ENCODE results near the gene APOL3. TPM values are rescaled to one million over a fixed set of nuclear protein-coding genes. Genes with fewer than 3 reads are reported as not detected.
"Not testable (repeated sequence)": the region's sequence is repeated elsewhere in the genome, so short reads cannot be mapped to it uniquely, and the experiment has no call there.

Gene APOL3
- 100 to 1,000 TPM; 119 to 121 TPM for total RNA-seq

DNA sequence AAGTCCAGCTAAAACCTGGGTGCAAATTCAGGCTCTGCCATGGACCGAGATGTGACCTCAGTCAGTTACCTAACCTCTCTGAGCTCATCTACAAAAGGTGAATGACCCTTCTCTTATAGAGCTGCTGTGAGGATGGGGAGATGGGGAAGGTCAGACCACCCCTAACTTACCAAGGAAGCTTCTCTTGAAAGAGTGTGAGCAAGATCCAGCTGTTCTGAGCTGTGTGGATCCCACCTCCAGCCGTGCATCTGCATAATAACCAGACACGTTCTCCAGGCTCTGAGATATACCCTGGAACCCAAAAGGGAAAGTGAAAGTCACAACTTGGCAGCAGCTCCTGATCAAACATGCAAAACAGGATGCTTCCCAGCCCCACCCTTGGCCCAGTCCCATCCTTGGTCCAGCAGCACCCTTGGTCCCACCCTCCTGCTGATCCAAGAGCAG is at the start of gene APOL3:
Gene APOL3 (minus strand): TSS at position 257 of the 444 bp plus-strand sequence. CDS start 11,700 bp downstream, outside the sequence.
- H3K4me3 Mint-ChIP-seq: peak within 1 kb of the TSS; percentile 95
- H3K4me1 Mint-ChIP-seq: peaks cover 89% of the 10 kb centered on the region
- H3K27me3 Mint-ChIP-seq: no peaks in the 10 kb centered on the region
- peak within 1 kb of the TSS; percentile 95 for H3K27ac Mint-ChIP-seq
- POLR2A ChIA-PET: interaction anchor here (0.7 to 3.6 kb wide), 12 partner anchors 8 to 760 kb away, joined by 3 to 19 read pairs (median 3); partner anchors contain the start of genes APOL1, APOL2 and APOL6
- peak; percentile 57 for DNase-seq
- peaks cover 43% of the 10 kb centered on the region for H3K36me3 Mint-ChIP-seq (ENCODE audit: low read depth)
- H3K9me3 Mint-ChIP-seq: no peaks in the 10 kb centered on the region
- CTCF ChIA-PET: interaction anchor here (0.8 to 2.7 kb wide), 9 partner anchors 8 to 326 kb away, joined by 3 to 15 read pairs (median 5); partner anchors contain the start of gene APOL2

GRCh38 chr22:36210224-36210623 is 49.7 kb upstream of the APOL3 start:
- ChIA-PET CTCF (interaction anchor here (1.4 to 2.0 kb wide), 3 partner anchors 14 to 30 kb away, joined by 4 to 5 read pairs (median 5); partner anchors contain the start of gene APOL2), POLR2A (no interaction called here)
- peaks cover 10% of the 10 kb centered on the region for H3K9me3 Mint-ChIP-seq
- no peak for DNase-seq
- H3K4me3 Mint-ChIP-seq: no peak overlapping the region
- peaks cover 19% of the 10 kb centered on the region for H3K4me1 Mint-ChIP-seq
- peaks cover 53% of the 10 kb centered on the region for H3K27me3 Mint-ChIP-seq
- peaks cover 6% of the 10 kb centered on the region for H3K36me3 Mint-ChIP-seq (ENCODE audit: low read depth)
- no peak overlapping the region for H3K27ac Mint-ChIP-seq

- DNase-seq; H3K4me3 Mint-ChIP-seq; H3K36me3 Mint-ChIP-seq (ENCODE audit: low read depth); H3K27ac Mint-ChIP-seq; POLR2A ChIA-PET: not testable (repeated sequence)
- Mint-ChIP-seq H3K27me3 (peaks cover 48% of the 10 kb centered on the region), H3K9me3 (peaks cover 10% of the 10 kb centered on the region), H3K4me1 (peaks cover 24% of the 10 kb centered on the region)
- CTCF ChIA-PET: interaction anchor here (1.6 kb wide), 1 partner anchor 13 kb away, joined by 5 read pairs; no protein-coding TSS in a partner anchor
Observed at GRCh38 chr22:36209488-36209908, 48.9 kb upstream of the APOL3 start.

GRCh38 chr22:36208914-36209313 is 48.4 kb upstream of the APOL3 start:
- Mint-ChIP-seq H3K27ac (no peak overlapping the region), H3K27me3 (peaks cover 43% of the 10 kb centered on the region), H3K36me3 (ENCODE audit: low read depth) (peaks cover 6% of the 10 kb centered on the region), H3K9me3 (peaks cover 10% of the 10 kb centered on the region), H3K4me1 (peaks cover 25% of the 10 kb centered on the region), H3K4me3 (no peak overlapping the region)
- POLR2A ChIA-PET: interaction anchor here (1.0 to 1.4 kb wide), 2 partner anchors 8 to 11 kb away, joined by 4 to 6 read pairs; no protein-coding TSS in a partner anchor
- CTCF ChIA-PET: interaction anchor here (0.9 kb wide), 1 partner anchor 12 kb away, joined by 3 read pairs; no protein-coding TSS in a partner anchor
- DNase-seq: no peak

GRCh38 chr22:36208162-36208765 is 47.7 kb upstream of the APOL3 start:
- H3K9me3 Mint-ChIP-seq: peaks cover 10% of the 10 kb centered on the region
- POLR2A ChIA-PET: interaction anchor here (1.0 to 1.4 kb wide), 2 partner anchors 9 to 10 kb away, joined by 4 to 6 read pairs; no protein-coding TSS in a partner anchor
- peaks cover 38% of the 10 kb centered on the region for H3K27me3 Mint-ChIP-seq
- H3K4me1 Mint-ChIP-seq: peaks cover 25% of the 10 kb centered on the region
- H3K4me3 Mint-ChIP-seq: no peak overlapping the region
- CTCF ChIA-PET: interaction anchor here (0.5 to 0.9 kb wide), 2 partner anchors 13 to 79 kb away, joined by 3 read pairs; no protein-coding TSS in a partner anchor
- H3K27ac Mint-ChIP-seq: no peak overlapping the region
- H3K36me3 Mint-ChIP-seq (ENCODE audit: low read depth): peaks cover 6% of the 10 kb centered on the region
- no peak for DNase-seq

DNA sequence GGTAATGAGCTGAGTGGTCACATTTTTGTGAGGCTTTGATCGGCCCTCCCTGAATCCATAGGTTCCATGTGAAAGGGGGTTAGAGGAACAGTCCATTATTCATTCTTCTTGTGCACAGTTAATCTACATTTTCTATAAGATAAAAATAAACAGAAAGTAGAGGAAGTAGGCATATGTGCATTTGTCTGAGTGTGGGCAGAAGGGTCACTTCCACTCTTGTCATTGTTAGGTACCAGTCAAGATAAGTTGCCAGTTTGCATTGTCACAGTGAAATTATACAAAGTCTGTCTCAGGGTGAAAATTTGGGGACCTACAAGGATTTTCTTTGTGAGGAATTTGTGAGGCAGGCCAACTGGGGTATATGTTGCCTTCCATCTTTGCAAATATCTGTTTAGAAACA is 45.7 kb upstream of the APOL3 start:
- H3K27ac Mint-ChIP-seq: no peak overlapping the region
- H3K27me3 Mint-ChIP-seq: peaks cover 21% of the 10 kb centered on the region
- H3K36me3 Mint-ChIP-seq (ENCODE audit: low read depth): peaks cover 6% of the 10 kb centered on the region
- CTCF ChIA-PET: interaction anchor here (1.8 kb wide), 1 partner anchor 33 kb away, joined by 4 read pairs; the partner anchor contains the start of gene APOL2
- POLR2A ChIA-PET: no interaction called here
- H3K4me3 Mint-ChIP-seq: no peak overlapping the region
- peaks cover 10% of the 10 kb centered on the region for H3K9me3 Mint-ChIP-seq
- no peak for DNase-seq
- peaks cover 40% of the 10 kb centered on the region for H3K4me1 Mint-ChIP-seq

DNA sequence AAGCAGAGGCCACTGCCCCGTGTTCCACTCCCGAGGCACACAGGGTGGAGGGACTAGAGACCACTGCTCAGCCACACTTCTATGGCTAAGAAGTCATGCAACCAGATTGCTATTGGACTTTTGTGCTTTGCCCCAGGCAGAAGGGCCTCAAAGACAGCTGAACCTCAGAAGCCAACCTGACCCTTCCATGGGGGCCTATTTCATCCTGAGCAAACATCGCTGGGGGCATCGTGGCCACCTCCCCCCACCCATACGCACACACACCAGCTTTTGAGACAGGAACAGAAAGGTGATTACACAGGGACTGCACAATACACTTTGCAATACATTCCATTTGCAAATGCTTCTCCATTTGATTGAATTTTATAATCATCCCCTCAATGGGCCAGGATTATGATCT is 45.0 kb upstream of the APOL3 start:
- H3K27ac Mint-ChIP-seq; DNase-seq; H3K36me3 Mint-ChIP-seq (ENCODE audit: low read depth); POLR2A ChIA-PET; H3K4me3 Mint-ChIP-seq: not testable (repeated sequence)
- CTCF ChIA-PET: interaction anchor here (0.7 kb wide), 1 partner anchor 11 kb away, joined by 3 read pairs; no protein-coding TSS in a partner anchor
- Mint-ChIP-seq H3K4me1 (peaks cover 39% of the 10 kb centered on the region), H3K9me3 (peaks cover 10% of the 10 kb centered on the region), H3K27me3 (peaks cover 15% of the 10 kb centered on the region)

GRCh38 chr22:36204632-36205015 is 44.1 kb upstream of the APOL3 start:
- no peak overlapping the region for H3K4me3 Mint-ChIP-seq
- POLR2A ChIA-PET: interaction anchor here (0.7 kb wide), 1 partner anchor 45 kb away, joined by 3 read pairs; the partner anchor contains the start of gene APOL3
- CTCF ChIA-PET: interaction anchor here (0.5 to 1.0 kb wide), 3 partner anchors 9 to 72 kb away, joined by 3 to 5 read pairs (median 4); no protein-coding TSS in a partner anchor
- H3K36me3 Mint-ChIP-seq (ENCODE audit: low read depth): peaks cover 4% of the 10 kb centered on the region
- H3K9me3 Mint-ChIP-seq: peaks cover 8% of the 10 kb centered on the region
- H3K4me1 Mint-ChIP-seq: peaks cover 42% of the 10 kb centered on the region
- no peak for DNase-seq
- no peak overlapping the region for H3K27ac Mint-ChIP-seq
- H3K27me3 Mint-ChIP-seq: peaks cover 9% of the 10 kb centered on the region

- no peak overlapping the region for H3K27ac Mint-ChIP-seq
- H3K4me3 Mint-ChIP-seq: no peak overlapping the region
- H3K36me3 Mint-ChIP-seq (ENCODE audit: low read depth): peaks cover 3% of the 10 kb centered on the region
- CTCF ChIA-PET: interaction anchor here (0.5 to 1.0 kb wide), 3 partner anchors 8 to 73 kb away, joined by 3 to 5 read pairs (median 4); no protein-coding TSS in a partner anchor
- H3K27me3 Mint-ChIP-seq: peaks cover 5% of the 10 kb centered on the region
- H3K9me3 Mint-ChIP-seq: peaks cover 3% of the 10 kb centered on the region
- H3K4me1 Mint-ChIP-seq: peaks cover 45% of the 10 kb centered on the region
- POLR2A ChIA-PET: interaction anchor here (0.6 to 0.7 kb wide), 2 partner anchors 44 to 277 kb away, joined by 3 read pairs; partner anchors contain the start of genes APOL3 and TXN2
- DNase-seq: no peak
Observed at GRCh38 chr22:36204001-36204631, 43.6 kb upstream of the APOL3 start.

DNA sequence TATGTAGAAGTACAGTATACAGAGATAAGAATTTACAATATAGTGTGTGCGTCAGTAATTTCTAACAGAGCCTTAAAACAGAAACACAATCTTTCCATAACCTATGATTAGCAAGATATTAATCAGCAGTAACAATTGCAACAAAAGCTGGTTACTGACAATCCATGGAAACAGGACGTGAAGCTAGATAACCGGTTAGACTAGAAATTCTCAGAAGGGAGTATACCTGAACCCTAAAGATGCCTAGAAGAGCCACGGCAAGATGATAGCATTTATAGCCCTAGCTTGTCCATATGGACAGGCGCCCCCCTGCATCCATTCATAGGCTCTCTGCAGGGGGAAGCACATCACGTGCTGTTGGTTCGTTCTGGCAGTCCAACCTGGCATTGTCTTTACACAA is 42.9 kb upstream of the APOL3 start:
- H3K9me3 Mint-ChIP-seq; H3K27me3 Mint-ChIP-seq; H3K36me3 Mint-ChIP-seq (ENCODE audit: low read depth); DNase-seq; POLR2A ChIA-PET; H3K4me3 Mint-ChIP-seq; H3K27ac Mint-ChIP-seq: not testable (repeated sequence)
- CTCF ChIA-PET: interaction anchor here (0.9 to 1.7 kb wide), 2 partner anchors 17 to 36 kb away, joined by 3 to 6 read pairs; partner anchors contain the start of gene APOL2
- peaks cover 50% of the 10 kb centered on the region for H3K4me1 Mint-ChIP-seq

DNA sequence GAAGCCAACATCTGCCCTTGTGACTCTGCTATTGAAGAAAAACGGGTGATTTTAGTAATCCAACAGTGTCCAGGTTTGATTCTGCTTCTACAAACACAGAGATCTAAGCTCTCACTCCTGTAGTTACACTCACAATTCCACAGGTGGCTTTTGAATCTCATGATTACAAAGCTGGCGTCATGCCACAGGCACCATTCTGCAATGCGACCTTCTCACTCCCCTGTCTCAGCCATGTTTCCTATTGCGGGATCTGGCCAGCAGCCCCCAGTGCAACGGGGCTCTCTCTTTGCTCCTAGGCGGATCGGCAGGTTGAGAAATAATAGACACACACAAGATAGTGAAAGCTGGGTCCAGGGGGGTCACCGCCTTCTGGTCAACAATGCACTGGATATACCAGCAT is 42.4 kb upstream of the APOL3 start:
- not testable (repeated sequence) for H3K27me3 Mint-ChIP-seq; H3K9me3 Mint-ChIP-seq; H3K36me3 Mint-ChIP-seq (ENCODE audit: low read depth); DNase-seq; H3K4me3 Mint-ChIP-seq; H3K27ac Mint-ChIP-seq
- ChIA-PET CTCF (interaction anchor here (0.9 to 1.7 kb wide), 4 partner anchors 14 to 137 kb away, joined by 3 to 6 read pairs (median 4); partner anchors contain the start of gene APOL2), POLR2A (interaction anchor here (1.6 kb wide), 1 partner anchor 8 kb away, joined by 5 read pairs; no protein-coding TSS in a partner anchor)
- H3K4me1 Mint-ChIP-seq: peaks cover 51% of the 10 kb centered on the region

DNA sequence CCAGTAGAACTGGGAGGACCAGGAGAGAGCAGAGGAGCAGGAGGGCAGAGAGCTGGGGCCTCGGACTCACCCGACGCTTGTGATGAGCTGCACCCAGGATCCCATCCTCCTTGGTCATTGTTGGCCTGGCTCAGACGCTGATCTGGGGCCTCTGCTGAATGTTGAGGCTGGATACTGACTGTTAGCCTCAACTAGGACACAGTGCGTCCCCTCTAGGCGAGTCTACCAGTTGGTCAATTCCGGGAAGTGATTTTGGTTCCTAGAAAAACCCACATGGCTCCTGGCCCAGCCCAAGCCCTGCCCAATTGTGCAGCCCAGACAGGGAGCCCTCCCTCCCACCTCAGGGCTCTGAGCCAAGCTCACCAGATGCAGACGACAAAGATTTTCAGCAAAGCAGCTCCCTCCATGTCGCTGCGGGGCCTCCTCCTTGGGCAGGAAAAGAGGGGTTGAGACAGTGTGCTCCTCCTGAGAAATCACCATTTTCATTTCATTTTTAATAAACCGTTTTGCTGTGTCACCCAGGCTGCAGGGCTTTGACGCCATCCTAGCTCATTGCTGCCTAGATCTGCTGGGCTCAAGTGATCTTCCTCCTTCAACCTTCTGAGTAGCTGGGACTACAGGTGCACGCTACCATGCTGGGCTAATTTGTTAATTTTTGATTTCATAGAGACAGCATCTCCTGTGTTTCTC is 41.2 kb upstream of the APOL3 start, which contains the start of gene APOL4:
Gene APOL4 (minus strand): TSS at position 180 of the 690 bp plus-strand sequence. CDS start 75 bp downstream, at position 105.
- Mint-ChIP-seq H3K27ac (peak within 1 kb of the TSS; percentile 63), H3K9me3 (no peaks in the 10 kb centered on the region), H3K4me1 (peaks cover 61% of the 10 kb centered on the region), H3K27me3 (no peaks in the 10 kb centered on the region), H3K4me3 (peak within 1 kb of the TSS; percentile 60), H3K36me3 (ENCODE audit: low read depth) (peaks cover 6% of the 10 kb centered on the region)
- DNase-seq: peak; percentile 34
- ChIA-PET POLR2A (interaction anchor here (1.2 to 1.6 kb wide), 2 partner anchors 10 to 84 kb away, joined by 4 to 5 read pairs; no protein-coding TSS in a partner anchor), CTCF (interaction anchor here (1.1 to 1.7 kb wide), 5 partner anchors 15 to 136 kb away, joined by 3 to 6 read pairs (median 4); partner anchors contain the start of gene APOL2)

All from activated CD4-positive, alpha-beta memory T cell treated with anti-CD3 and anti-CD28 coated beads, Interleukin-2, amount 10 ng/mL, durations not matched to agents 7 days and 5 days (primary cell).